ENCODE measurements around the gene MAP4K4.

The MAP4K4 gene

DNA sequence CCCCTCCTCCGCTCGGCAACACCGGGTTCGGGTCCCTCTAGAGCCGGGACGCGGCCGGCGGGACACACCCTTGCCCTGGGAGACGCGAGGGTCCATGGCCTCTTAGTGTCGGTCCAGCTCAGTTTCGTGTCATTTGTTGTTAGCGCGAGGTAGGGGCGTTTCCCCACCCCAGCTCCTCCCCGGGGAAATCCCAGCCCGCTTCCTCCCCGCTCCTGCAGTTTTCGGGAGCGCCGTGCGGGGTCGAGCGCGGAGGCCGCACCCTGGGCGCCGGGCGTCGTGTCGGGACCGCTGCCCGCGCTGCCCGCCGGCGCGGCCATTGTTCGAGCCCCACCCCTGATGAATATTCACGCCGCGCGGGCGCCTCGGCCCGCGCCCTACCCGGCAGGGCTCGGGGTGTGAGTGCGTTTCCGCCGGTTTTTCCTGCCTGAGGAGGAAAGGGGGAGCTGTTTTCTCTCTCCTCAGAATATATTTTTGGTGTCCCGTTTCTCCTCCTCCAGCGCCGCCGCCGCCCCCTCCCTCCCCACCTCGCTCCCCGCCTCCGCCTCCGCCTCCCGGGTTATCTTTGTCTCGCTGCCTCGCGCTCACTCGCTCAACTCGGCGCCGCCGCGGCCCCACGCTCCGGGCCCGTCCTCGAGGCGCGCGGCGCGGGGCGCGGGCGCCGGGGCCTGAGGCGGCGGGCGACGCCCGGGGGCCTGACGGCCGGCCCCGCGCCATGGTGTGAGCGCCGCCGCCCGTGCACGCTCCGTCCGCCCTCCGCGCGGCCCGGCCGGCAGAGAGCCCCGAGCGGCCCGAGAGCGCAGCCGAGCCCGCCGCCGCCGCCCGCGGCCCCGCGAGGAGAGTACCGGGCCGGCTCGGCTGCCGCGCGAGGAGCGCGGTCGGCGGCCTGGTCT is at the start of gene MAP4K4:
Gene MAP4K4, plus strand, starts transcription at position 584 of the 890 bp plus-strand sequence. CDS start 374 bp downstream, outside the sequence.
- DNase-seq (ENCODE audit: low read depth in 2 of 2) = peak; percentile 72 to 83

- no peak for DNase-seq (ENCODE audit: low read depth in 2 of 2)
These were observed 44.0 kb upstream of the MAP4K4 start for GRCh38 chr2:101653469-101653868.

- DNase-seq (ENCODE audit: low read depth in 2 of 2) = no peak
These were observed 41.6 kb upstream of the MAP4K4 start for GRCh38 chr2:101655702-101656422.

DNA sequence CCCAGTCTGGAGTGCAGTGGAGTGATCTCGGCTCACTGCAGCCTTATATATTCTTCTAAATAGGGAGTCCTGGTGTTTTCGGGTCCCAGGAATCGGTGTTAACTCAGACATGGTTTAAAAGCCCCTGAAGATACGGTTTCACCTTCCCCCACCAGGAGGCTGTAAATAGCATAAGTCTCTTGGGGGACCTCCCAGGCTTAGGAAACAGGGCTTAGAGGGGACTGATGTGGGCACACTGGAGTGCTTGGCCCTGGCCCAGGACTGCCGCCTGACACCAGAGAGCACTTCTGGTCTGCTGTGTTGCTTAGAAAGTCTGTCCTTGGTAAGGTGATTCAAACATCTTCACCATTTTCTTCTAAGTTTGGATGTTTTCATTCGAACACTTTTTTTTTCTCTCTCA is 39.7 kb upstream of the MAP4K4 start:
- DNase-seq (ENCODE audit: low read depth in 2 of 2) = no peak

DNA sequence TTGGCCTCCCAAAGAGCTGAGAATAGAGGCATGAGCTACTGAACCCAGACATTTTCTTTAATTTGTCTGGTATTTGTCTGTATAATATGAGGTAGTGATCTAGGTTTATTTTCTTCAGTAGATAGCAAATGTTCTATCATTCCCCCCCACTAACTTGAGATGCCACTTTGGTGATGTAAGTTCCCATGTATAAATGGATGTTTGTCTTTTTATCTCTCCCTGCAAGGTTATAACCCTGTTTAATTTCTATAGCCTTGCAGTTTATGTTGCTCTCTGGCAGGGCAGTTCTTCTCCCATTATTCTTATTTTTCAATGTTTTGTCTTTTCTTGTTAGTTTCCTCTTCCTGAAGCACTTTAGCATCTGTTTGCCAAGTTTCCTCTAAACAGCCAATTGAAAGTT is 39.1 kb upstream of the MAP4K4 start:
- no peak for DNase-seq (ENCODE audit: low read depth in 2 of 2)

DNA sequence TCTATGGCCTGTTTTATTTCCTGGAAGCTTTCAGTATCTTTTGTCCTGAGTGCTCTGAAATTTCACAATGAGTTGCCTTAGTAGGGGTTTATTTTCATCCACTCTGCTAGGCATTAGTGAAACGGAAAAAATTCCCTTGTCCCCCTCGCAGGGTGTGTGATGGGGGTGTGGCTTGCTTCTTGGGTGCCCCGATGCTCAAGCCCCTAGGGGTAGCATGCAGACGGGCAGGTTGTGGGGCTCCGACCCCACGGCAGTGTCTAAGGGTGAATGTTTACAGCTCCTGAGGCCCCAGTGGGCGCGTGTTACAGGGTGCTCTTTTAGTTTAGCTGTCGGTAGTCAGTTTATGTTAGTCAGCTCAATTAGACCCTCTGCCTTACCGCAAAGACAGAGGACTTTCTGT is 32.2 kb upstream of the MAP4K4 start:
- DNase-seq (ENCODE audit: low read depth in 2 of 2) = no peak

- no peak for DNase-seq (ENCODE audit: low read depth in 2 of 2)
These were observed 29.7 kb upstream of the MAP4K4 start for GRCh38 chr2:101667823-101668222.

- DNase-seq (ENCODE audit: low read depth in 2 of 2) = no peak
These were observed 25.5 kb upstream of the MAP4K4 start for GRCh38 chr2:101672047-101672446.

- DNase-seq (ENCODE audit: low read depth in 2 of 2) = no peak
These were observed 23.6 kb upstream of the MAP4K4 start for GRCh38 chr2:101673920-101674319.

GRCh38 chr2:101675512-101675911 is 22.0 kb upstream of the MAP4K4 start:
- no peak for DNase-seq (ENCODE audit: low read depth in 2 of 2)

- no peak for DNase-seq (ENCODE audit: low read depth in 2 of 2)
These were observed 20.8 kb upstream of the MAP4K4 start for GRCh38 chr2:101676674-101677073.

DNA sequence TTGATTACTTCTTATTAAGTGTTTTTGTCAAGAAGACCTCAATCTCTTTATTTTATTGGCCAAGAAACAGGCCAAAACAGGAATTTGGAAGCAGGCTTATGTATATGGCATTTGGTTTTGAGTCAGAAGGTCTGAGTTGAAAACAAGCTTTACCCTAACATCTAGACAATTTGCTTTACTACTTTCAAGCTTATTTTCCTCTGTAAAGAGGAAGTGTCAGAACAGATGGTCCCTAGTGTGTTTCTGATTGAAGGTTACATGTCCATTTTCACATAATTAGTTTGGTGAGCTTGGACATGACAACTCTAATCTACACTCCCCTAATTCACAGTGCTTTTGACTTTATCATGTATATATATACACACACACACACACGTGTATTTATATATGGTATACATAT is 19.8 kb upstream of the MAP4K4 start:
- no peak for DNase-seq (ENCODE audit: low read depth in 2 of 2)

DNA sequence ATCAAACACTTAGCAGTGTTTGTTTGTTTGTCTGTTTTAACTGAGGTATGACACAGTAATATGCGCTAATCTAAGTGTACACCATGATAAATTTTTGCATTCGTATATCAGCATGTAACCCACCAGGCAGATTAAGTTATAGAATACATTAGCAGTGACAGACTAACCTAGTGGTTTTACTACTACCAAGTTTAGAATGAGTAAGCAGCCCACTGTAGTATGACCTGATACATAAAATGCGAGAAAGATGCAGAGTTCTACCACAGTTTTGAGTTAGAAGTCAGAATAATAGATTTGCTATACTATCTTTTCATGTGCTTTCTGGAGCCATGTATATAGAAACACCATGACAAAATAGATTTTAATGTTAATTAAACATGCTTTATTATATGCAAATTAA is 19.1 kb upstream of the MAP4K4 start:
- no peak for DNase-seq (ENCODE audit: low read depth in 2 of 2)

DNA sequence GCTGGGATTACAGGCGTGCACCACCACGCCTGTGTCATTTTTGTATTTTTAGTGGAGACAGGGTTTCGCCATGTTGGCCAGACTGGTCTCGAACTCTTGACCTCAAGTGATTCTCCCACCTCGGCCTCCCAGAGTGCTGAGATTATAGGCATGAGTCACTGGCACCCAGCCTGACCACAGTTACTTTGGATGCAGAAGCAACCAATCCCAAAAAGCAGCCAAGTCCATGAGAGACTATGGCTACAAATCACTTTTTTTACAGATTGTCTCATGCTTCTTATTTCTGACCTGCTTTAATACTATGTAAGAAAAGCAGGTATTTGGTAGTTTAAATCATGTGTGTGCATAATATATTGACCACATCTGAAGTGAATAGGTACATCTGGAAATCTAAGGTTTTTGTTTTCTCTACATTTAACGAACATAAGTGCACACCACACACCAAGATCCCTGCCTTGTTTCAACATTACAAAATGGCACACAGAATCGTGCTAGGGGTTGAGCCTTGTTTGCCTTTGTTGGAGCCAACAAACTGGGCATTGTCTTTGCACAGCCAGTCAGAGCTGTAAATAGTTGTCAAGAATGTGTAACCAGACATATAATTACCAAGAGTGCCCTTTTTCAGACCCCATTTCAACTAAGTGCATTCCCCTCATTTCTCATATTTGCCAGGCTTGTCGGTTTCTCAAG is 18.3 kb upstream of the MAP4K4 start:
- DNase-seq (ENCODE audit: low read depth in 2 of 2) = no peak

GRCh38 chr2:101679801-101680487 is 17.6 kb upstream of the MAP4K4 start:
- DNase-seq (ENCODE audit: low read depth in 2 of 2) = no peak

GRCh38 chr2:101682311-101682710 is 15.2 kb upstream of the MAP4K4 start:
- DNase-seq (ENCODE audit: low read depth in 2 of 2) = no peak

DNA sequence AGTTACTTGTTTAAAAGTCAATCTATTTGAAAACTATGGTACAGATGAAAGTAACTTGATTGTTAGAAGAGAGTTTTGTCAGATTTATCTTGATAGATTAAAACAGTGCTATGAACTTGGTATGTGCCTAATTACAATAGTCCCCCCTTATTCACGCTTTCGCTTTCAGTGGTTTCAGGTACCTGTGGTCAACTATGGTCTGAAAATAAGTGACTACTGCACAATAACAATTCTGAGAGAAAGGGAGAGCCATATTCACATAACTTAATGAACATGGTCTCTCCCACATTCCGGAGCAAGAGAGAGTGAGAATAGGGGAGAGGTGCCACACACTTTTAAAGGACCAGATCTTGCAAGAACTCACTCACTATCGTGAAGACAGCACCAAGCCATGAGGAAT is 13.2 kb upstream of the MAP4K4 start:
- no peak for DNase-seq (ENCODE audit: low read depth in 2 of 2)

GRCh38 chr2:101688261-101688660 is 9.2 kb upstream of the MAP4K4 start:
- DNase-seq (ENCODE audit: low read depth in 2 of 2) = no peak

- no peak for DNase-seq (ENCODE audit: low read depth in 2 of 2)
These were observed 8.2 kb upstream of the MAP4K4 start for GRCh38 chr2:101689114-101689825.

DNA sequence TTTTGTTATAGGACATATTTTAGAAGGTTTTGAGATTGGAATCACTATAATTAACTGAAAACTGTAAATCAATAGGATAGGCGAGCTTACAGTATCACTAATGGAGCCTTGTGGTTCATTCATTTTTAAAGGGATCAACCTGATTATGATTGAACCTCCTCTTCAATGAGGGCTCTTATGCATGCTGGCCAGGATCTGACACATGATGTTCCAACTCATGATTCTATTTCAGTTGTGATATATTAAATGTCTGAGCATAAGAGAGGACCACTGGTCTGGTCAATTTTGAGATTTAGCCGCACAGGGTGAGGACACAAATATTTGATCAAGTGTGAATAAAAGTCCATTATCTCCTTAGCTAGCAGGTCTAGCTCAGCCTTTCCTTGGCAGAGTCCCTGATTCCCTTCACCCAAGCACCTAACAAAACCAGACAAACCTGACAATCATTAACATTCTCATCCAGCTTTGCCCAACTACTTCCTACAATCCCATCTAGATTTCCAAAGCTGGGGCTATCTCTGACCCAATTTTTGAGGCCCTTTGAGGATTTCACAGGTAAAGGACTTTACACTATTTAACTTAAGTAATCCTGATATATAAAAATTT is 6.9 kb upstream of the MAP4K4 start:
- DNase-seq (ENCODE audit: low read depth in 2 of 2) = no peak

DNA sequence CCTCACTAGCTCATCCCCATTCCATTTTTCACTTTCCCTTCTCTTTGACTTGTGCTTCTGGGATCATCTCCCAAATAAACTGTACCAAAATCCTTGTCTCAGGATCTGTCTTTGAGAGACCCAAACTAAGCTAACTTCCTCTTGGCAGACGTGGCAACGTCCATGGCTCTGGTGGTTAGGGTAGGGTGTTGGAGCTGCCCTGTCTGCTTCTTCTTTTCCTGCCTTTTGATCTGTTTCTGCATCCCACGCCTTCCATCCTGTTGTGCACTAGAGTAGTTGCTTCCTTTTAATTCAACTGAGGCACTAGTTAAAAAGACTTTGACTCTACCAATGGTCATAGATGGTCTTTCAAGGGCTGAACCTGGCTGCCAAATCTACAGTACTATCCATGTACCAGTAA is 5.5 kb upstream of the MAP4K4 start:
- DNase-seq (ENCODE audit: low read depth in 2 of 2) = no peak
